ENCODE data around the gene CHCHD3.

- TF ChIP-seq CTCF (conservative IDR thresholded peaks at IDR 0.05 in 1 of 2, IDR thresholded peaks at IDR 0.05 in 1 of 2; ENCODE audit: low read depth in 1 of 2, low read length in 2 of 2) (no peak), EZH2 (IDR thresholded peaks at IDR 0.05; ENCODE audit: low read length, missing control alignments) (no peak)
Measured at GRCh38 chr7:133081119-133081598, 731 bp downstream of the CHCHD3 start.
